GM19099 (cell line): ENCODE results near the gene ZNF469.

ENCODE experiments used
- POLR2A ChIP-seq: IDR thresholded peaks from 3 replicates; pipeline ENCODE4 v1.6.1; 2011; ENCODE audit warnings: low read depth; ENCODE audit not compliant: insufficient read length; ENCODE audit errors: extremely low read depth

The ZNF469 gene

GRCh38 chr16:88382491-88383400 is at the start of gene ZNF469:
Gene ZNF469, plus strand, starts transcription at chr16:88382959. Its CDS starts 44,512 bp downstream, at chr16:88427471.
- no peak for TF ChIP-seq POLR2A

- TF ChIP-seq POLR2A, result no peak
Observed at GRCh38 chr16:88333848-88334777, 48.6 kb upstream of the ZNF469 start.

- no peak for TF ChIP-seq POLR2A
Observed at GRCh38 chr16:88334778-88335720, 47.7 kb upstream of the ZNF469 start.

- TF ChIP-seq POLR2A, result no peak
Observed at GRCh38 chr16:88337021-88337420, 45.7 kb upstream of the ZNF469 start.

- TF ChIP-seq POLR2A, result no peak
Observed at GRCh38 chr16:88337538-88337937, 45.2 kb upstream of the ZNF469 start.

GRCh38 chr16:88338111-88338510 is 44.6 kb upstream of the ZNF469 start:
- TF ChIP-seq POLR2A, result no peak

GRCh38 chr16:88338896-88339295 is 43.9 kb upstream of the ZNF469 start:
- TF ChIP-seq POLR2A, result no peak

- no peak for TF ChIP-seq POLR2A
Observed at GRCh38 chr16:88339930-88340754, 42.6 kb upstream of the ZNF469 start.

GRCh38 chr16:88340755-88341150 is 42.0 kb upstream of the ZNF469 start:
- TF ChIP-seq POLR2A, result no peak

GRCh38 chr16:88341551-88342290 is 41.0 kb upstream of the ZNF469 start:
- no peak for TF ChIP-seq POLR2A

- TF ChIP-seq POLR2A, result no peak
Observed at GRCh38 chr16:88342491-88342890, 40.3 kb upstream of the ZNF469 start.

GRCh38 chr16:88343271-88343791 is 39.4 kb upstream of the ZNF469 start:
- no peak for TF ChIP-seq POLR2A
